Activated CD4-positive, alpha-beta T cell treated with anti-CD3 and anti-CD28 coated beads for 24 hours (primary cell): ENCODE measurements around the gene HAGH.

ENCODE experiments used
- DNase-seq, 2 donors: peaks; one replicate each; pipeline ENCODE4 v3.0.0-alpha.2; 2020; ENCODE audit warnings: low read depth in 2 of 2

The HAGH gene

GRCh38 chr16:1773703-1774447 is 52.8 kb downstream of the HAGH start:
- DNase-seq: no peak

- DNase-seq: peak; percentile 69 to 76
Measured at GRCh38 chr16:1772908-1773702, 53.5 kb downstream of the HAGH start, which contains the start of gene MRPS34. Gene MRPS34, minus strand, starts transcription at chr16:1773134. Its CDS starts 15 bp downstream, at chr16:1773119.

- DNase-seq: no peak
Measured at GRCh38 chr16:1772362-1772907, 54.2 kb downstream of the HAGH start, which contains the start of gene EME2. Gene EME2, plus strand, starts transcription at chr16:1772810. Its CDS starts 418 bp downstream, at chr16:1773228.

- no peak for DNase-seq
Measured at GRCh38 chr16:1771864-1772361, 54.7 kb downstream of the HAGH start.

- peak; percentile 66 to 69 for DNase-seq
Measured at GRCh38 chr16:1771188-1771863, 55.3 kb downstream of the HAGH start, which contains the start of gene NME3. Gene NME3, minus strand, starts transcription at chr16:1771543. Its CDS starts 9 bp downstream, at chr16:1771534.

GRCh38 chr16:1770328-1771187 is 56.1 kb downstream of the HAGH start:
- DNase-seq: peak in 1 of 2 donors; percentile 53

- DNase-seq: no peak
Measured at GRCh38 chr16:1769402-1770300, 57.0 kb downstream of the HAGH start.

- DNase-seq: no peak
Measured at GRCh38 chr16:1768767-1769401, 57.7 kb downstream of the HAGH start.

- DNase-seq: no peak
Measured at GRCh38 chr16:1768061-1768766, 58.4 kb downstream of the HAGH start.

- no peak for DNase-seq
Measured at GRCh38 chr16:1767116-1767994, 59.3 kb downstream of the HAGH start.

GRCh38 chr16:1766701-1767100 is 59.9 kb downstream of the HAGH start:
- no peak for DNase-seq

- no peak for DNase-seq
Measured at GRCh38 chr16:1766231-1766630, 60.4 kb downstream of the HAGH start.

GRCh38 chr16:1765826-1766225 is 60.8 kb downstream of the HAGH start:
- DNase-seq: no peak

GRCh38 chr16:1764971-1765370 is 61.7 kb downstream of the HAGH start:
- DNase-seq: no peak

GRCh38 chr16:1763521-1764511 is 62.8 kb downstream of the HAGH start:
- DNase-seq: no peak

GRCh38 chr16:1762879-1763520 is 63.6 kb downstream of the HAGH start:
- DNase-seq: no peak
